ENCODE measurements around the gene GPR3.

- no peak; the same call in 1 of the 2 replicates for TF ChIP-seq CTCF (IDR thresholded peaks at IDR 0.05)
- no peak for TF ChIP-seq POLR2AphosphoS5 (IDR thresholded peaks at IDR 0.05; ENCODE audit: low read depth, low read length)
- TF ChIP-seq REST (IDR thresholded peaks at IDR 0.05; ENCODE audit: insufficient read depth in 1 of 2, low read depth in 2 of 2, low read length in 1 of 2), result no peak
Measured at GRCh38 chr1:27403065-27403726, 10.8 kb downstream of the GPR3 start.

Measured in Panc1 (cell line).